Heart left ventricle (tissue), 13 donors: ENCODE results near the gene ALAS1.

ENCODE experiments used
- CTCF ChIP-seq, 12 donors: fragments of 200-600 bp; sonication (generic) in 4 of 12; IDR thresholded peaks; one replicate each; pipeline versions ENCODE4 v1.5.0 to v1.8.0; 2018 to 2022; ENCODE audit warnings: antibody characterized with exemption in 12 of 12, mild to moderate bottlenecking in 5 of 12
- POLR2A ChIP-seq, 2 donors: fragments of 450-650 bp; IDR thresholded peaks; one replicate each; pipeline ENCODE4 v1.6.1; 2017; ENCODE audit warnings: antibody characterized with exemption in 2 of 2, mild to moderate bottlenecking in 2 of 2, moderate library complexity in 2 of 2
- donor health status: ischemic (EF 13 %, LVEDD 7.1; RV severe dilation, severe dysfunction).
- donor health status: DM: no; HTN: yes; CAD: no.
- donor health status: DM: no; HTN: no; CAD: no.
- donor health status: ischemic (EF 25% LVEDD 6.9; RV normal size, moderate dysfunction).
- donor health status: ischemic (EF 25% LVEDD 5.7; RV mildly dilated, moderate dysfunction).
- donor health status: ischemic (EF 35%, LVEDD 5.7; RV mildly dilated, moderate dysfunction).
- donor health status: nonischemic (EF 11% LVEDD 7.7; RV severe dilation, severe dysfunction).
- donor health status: DM: yes; HTN: yes; CAD: no.
- donor health status: PGD.
- donor health status: ischemic (EF 29% LVEDD 5.4; RV normal size, mild dysfunction).
- donor health status: nonischemic (EF 23%, LVEDD 6.1; RV moderate dilation, normal function).

GRCh38 chr3:52200981-52201679, 3.2 kb downstream of the ALAS1 start:
- TF ChIP-seq CTCF (IDR thresholded peaks at IDR 0.05) (no peak), POLR2A (IDR thresholded peaks at IDR 0.05) (no peak)
